Nucleus accumbens (tissue), 56 donors: ENCODE results near the gene KDM4B.
A peak's percentile ranks its signal among the peaks of the same experiment; 100 is the strongest.

Experiments used
- DNase-seq, 56 donors: peaks; one replicate each; lab custom pipeline; 2025; lab: John Stamatoyannopoulos, UW

Gene KDM4B

GRCh38 chr19:5129691-5130090 lies 160.8 kb downstream of the KDM4B start:
- no peak for DNase-seq

DNA sequence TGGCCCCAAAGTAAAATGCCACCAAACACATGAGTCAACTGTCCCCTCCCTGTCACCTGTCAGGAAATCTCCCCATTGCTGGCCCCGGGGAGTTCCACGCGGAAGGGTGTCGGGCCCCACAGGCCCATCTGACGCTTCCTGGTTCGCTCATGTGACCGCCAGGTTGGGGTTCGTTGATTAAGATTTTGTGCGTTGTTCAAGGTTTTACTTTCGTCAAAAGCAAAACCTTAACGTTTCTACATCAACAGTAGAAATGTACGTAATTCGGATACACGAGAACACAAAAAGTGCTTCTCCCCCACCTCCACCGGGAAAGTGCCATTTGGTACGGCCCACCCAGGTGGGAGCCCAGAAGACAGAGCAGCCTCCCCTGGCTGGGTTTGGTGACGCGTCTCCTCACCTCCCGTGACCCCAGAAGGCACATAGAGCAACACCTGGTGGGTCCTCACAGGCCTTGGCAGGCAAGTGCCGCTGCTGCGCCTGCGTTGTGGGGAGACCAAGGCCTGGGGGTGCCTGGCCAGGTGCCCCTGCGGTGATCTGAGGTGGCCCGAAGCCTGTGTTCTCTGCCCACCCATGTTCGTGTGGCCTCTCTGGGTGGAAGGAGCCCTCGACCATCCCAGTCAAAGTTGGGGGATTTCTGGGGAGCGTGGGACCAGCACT lies 161.6 kb downstream of the KDM4B start:
- DNase-seq, result no peak

DNA sequence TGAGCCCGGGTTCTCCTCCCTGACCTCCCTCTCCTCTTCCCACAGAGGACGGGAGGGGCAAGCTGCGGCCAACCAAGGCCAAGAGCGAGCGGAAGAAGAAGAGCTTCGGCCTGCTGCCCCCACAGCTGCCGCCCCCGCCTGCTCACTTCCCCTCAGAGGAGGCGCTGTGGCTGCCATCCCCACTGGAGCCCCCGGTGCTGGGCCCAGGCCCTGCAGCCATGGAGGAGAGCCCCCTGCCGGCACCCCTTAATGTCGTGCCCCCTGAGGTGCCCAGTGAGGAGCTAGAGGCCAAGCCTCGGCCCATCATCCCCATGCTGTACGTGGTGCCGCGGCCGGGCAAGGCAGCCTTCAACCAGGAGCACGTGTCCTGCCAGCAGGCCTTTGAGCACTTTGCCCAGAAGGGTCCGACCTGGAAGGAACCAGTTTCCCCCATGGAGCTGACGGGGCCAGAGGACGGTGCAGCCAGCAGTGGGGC lies 162.2 kb downstream of the KDM4B start:
- DNase-seq, result no peak

DNA sequence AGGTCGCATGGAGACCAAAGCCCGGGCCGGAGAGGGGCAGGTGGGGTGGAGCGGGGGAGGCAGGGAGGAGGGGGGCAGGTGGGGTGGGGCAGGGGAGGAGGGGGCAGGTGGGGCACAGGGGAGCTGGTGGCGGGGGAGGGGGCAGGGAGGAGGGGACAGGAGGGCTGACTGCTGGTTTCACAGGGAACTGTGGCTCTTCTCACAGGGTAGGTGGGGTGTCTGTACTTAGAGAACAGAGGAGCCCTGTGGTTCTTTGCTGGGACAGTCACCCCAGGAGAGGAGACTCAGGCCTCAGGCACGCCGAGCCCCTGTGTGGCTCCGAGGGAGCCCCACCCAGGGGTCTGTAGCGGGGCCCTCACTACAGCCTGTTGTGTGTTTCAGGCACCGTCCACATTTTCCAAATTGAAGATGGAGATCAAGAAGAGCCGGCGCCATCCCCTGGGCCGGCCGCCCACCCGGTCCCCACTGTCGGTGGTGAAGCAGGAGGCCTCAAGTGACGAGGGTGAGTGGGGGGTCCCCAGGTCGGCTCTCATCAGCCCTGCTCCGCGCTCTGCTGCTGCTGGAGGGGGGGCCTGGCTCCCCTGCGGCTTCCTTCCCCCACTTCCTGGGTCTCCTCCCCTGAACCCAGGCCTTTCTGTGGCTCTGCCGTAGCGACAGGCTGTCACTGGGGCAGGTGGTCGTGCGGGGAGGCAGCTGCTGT lies 162.7 kb downstream of the KDM4B start:
- DNase-seq, result no peak

- DNase-seq, result peak in 1 of 56 donors; percentile 10
Observed at GRCh38 chr19:5132206-5132560, 163.3 kb downstream of the KDM4B start.

DNA sequence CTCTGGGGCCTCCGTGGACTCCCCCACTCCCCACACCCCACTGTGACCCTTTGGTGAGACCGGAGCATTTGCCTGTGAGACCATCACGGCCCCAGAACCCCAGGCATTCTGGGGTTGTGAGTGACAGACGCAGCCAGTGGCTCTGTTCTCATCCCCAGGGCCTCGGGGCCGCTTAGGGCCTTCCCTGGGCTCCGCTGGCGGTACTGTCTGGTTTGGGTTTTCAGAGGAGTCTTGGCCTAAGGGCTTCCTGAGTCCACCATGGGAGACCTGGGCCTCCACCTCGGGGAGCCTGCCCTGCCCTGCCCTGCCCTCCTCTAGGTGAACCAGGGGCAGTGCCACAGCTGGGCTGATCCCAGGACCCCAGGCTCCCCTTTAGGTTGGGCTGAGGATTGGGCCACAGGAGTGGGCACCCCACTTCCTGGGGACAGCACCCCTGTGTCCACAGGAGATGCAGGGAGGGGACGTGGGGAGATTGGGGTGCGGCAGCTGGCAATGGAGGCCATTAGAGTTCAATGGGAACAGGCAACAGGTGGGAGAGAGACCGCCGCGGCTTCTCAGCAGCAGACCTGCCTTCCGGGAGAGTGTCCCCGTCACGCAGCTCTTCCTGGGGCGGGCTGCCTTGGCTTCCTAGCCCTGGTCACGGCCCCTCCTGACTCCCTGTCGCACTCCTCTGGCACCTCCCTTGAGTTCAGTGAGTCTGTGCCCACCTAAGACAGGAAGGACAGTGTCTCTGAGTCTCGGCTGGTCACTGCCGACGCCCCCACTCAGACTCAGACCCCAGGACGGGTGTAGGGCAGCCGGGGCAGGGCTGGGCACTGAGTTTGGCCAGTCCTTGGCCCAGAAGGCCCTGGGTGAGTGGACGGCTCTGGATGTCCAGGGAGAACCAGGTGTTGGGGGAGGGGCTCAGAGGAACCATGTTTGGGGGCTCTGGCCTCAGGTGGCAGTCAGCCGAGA lies 164.1 kb downstream of the KDM4B start:
- no peak for DNase-seq

DNA sequence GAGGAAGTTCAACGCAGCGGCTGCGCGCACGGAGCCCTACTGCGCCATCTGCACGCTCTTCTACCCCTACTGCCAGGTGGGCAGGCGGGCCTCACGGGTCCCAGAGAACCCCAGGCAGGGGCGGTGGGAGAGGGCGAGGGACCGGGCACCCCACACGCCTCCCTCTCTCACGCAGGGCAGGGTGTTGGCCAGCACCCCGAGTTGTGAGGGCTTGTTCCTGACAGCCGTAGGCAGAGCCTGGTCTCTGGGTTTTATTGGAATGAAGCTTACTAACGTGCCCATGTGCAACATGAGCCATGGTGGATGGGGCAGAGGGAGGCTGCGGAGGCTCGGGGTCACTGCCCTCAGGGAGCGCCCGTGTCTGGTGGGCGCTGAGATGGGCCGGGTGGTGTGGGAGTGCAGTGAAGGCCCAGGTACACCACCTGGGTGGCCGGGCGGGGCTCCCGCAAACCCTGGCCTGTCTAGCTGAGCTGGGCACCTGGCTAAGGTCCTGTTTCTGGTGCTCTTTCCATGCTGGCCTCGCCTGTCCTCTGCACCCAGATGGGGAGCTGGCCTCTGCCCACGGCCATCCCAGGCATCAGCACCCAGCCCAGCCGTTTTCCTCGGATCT lies 165.2 kb downstream of the KDM4B start:
- DNase-seq, result no peak

DNA sequence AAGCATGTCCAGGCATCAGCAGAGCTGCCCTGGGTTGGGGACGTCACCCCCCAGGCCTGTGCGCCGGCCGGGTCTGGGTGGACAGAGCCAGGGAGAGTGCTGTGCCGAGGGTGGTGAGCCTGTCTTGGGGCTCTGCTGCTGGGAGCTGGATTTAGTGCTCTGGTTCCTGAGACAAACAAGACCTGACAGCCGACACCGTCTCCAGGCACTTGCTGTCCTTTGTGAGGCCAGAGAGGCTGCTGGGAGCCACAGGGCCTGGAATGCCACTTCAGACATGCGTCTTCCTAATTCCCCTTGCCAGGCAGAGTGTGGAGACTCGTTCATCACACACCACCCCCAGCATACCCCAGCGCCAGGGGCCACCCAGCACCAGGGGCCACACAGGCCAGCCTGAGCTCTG lies 165.8 kb downstream of the KDM4B start:
- DNase-seq, result no peak

DNA sequence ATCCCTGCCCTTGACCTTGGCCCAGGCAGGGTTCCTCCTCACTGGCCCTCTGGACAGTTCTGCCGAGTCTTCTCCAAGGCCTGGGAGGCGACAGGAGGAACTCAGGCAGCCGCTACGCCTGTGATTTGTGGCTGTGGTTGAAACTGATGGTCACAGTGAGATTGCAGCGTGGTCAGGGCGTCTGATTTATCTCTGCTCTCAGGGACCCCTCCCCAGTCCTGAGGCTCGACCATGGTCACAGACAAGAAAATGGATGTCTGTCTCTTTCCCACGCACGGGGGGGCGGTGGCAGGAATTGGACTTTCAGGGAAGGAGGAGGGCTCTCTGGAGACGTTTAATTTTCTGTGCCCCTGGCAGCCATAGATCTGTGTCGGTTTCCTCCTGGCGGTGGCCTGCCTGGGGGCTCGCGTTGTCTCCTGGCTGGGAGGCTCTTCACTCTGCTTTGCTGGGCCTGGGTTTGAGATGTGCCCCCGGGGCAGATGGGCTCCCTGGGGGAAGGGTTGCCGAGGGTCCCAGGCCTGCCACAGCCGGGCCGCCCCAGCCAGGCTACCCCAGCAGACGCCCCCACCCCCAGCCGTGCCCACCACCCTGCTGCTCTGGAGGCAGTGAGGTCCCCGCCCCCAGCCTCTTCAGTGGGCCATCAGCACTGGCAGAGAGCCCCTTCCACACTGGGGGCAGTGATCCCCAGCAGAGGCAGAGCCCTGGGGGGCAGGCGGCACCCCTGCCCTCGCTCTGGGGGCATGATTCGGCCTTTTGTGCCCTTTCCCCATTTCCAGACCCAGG lies 167.4 kb downstream of the KDM4B start:
- no peak for DNase-seq

DNA sequence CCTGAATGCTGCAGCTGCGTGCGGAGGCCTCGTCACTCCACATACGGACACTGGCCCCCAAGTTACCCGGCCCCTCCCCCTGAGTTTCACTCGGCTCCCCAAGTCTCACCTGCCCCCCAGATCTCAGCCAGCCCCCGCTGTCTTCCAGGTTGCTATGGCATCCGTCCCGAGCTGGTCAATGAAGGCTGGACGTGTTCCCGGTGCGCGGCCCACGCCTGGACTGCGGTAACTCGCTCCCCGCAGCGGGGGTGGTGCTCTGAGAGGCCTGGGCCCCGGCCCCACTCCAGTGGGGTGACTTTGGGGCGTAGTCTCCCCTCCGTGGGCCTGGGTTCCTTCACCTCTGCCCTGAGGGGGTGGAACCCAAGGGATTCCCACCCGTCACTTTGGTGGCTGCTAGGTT lies 168.2 kb downstream of the KDM4B start:
- DNase-seq, result no peak

GRCh38 chr19:5137571-5138124 lies 168.7 kb downstream of the KDM4B start:
- DNase-seq, result peak in 1 of 56 donors; percentile 29

GRCh38 chr19:5138606-5139582 lies 170.0 kb downstream of the KDM4B start:
- peak in 3 of 56 donors; percentile 4 to 29 (median 23) for DNase-seq

DNA sequence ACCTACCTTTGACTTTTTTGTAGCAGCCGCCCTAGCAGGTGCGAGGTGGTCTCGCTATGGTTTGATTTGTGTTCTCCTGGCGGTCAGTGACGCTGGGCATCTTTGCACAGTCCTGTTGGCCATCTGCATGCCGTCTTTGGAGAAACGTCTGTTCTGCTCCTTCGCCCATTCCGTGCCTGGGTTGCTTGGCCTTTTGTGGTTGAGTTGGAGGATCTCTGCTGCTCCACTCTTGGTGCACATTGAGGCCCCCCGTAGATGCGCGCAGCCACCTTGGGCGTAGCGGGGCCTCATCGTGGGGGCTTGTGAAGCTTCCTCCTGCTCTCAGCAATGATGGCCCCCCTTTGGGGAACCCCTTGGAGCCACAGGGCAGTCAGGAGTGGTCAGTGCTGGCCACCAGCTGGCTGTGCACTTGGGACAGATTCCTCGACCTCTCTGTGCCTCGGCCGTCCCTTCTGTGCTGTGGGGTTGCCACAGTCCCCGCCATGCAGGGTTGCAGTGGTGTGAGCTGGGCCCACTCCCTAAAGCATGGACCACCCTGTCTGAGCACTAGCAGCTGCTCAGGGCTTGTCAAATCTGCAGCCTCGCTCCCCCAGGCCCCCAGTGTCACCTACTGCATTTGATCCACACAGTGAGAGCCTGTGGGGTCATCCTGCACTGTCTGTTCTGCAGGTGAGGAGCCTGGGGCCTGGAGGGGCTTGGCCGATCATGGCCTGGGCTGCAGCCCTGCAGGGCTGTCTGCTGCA lies 170.8 kb downstream of the KDM4B start:
- DNase-seq, result no peak

DNA sequence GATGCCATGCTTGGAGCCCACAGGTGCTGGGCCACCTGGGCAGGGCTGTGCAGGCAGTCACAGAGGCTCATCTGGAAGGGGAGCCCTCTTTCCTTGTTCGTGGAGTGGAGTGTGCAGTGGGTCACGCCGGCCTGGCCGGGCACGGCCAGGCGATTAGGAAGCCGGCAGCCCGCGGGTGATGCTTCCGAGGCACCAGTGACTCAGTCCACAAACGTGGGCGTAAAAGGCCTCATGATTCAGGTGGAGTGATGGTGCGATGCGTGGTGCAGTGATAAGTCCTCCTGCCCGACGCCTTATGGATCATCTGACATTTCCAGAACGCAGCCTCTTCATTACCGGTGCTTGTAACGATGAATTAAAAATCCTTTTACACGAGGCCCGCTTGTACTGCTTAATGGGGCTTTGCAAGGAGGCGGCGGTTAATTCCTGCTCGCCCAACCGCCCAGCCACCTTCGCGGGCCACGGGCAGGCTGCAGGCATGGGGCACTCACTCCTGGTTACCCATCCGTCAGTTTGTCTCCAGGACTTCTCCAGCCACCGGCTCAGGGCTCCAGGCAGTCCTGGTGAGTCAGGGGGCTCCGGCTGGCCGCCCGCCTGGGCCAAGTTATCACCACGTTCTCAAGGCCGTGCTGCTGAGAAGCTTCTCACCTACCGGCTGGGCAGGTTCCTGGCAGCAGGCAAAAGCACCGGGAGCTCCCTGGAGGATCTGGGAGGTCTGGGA lies 172.4 kb downstream of the KDM4B start:
- peak in 19 of 56 donors; percentile 4 to 51 (median 17) for DNase-seq

DNA sequence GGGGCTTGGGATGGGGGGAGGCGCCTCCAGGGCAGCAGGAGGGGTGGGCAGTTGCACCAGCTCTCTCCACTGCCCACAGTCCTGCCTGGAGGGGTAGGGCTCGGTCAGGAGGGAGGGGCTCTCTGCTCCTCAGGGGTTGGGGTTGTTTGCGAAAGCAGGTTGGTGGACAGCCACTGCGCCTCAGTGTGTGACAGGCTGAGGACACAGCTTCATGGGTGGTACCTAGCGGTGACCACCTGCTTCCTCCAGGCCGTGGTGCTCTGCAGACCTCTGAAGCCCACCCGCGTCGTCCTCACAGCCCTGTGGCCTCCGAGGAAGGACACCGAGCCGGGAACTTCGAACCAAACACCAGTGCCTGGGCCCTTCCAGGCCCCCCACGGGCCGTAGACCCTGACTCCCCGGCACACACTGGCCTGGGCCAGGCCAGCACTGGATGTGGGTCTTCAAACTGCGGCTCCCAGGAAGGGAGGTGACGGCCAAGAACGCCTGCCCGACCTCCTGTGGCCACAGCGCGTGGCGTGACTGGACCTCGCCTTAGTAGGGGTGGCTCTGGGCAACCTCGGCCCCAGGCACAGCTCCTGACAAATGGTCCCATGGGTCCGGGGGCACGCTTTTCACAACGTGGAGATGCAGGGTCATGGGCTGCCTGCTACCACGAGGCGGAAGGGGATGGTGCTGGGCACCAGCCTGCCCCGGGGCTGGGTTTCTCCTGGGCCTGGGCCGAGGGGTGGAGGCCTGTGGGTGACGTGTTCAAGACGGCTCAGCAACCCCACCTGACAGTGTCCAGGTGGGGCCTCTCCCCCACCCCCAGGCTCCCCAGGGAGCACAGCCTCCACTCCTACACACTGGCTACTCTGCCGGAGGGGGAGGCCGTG lies 173.2 kb downstream of the KDM4B start:
- no peak for DNase-seq

DNA sequence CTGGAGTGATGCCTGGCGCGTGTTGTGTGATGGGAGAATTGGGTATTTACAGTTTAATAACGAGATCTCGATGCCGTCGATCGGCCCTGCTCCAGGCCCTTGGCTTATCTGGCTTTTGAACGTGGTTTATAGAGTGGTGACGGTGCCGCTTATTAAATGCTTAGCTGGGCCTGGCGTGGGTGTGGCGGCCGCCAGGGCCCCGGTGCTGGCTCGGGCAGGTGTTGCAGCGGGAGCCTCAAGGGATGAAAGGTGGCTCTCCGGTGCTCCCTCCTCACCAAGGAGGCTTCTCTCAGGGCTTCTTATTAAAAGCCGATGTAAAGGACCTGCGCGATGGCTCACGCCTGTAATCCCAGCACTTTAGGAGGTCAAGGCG lies 173.8 kb downstream of the KDM4B start:
- no peak for DNase-seq
